DMS79 treated with DMSO at 0.1 percent for 48 hours (cell line): Measurements from ENCODE around the gene COX5B.
A peak's percentile ranks its signal among the peaks of the same experiment; 100 is the strongest.
"Not testable (repeated sequence)": the region's sequence is repeated elsewhere in the genome, so short reads cannot be mapped to it uniquely, and the experiment has no call there.

ENCODE experiments used
- DNase-seq: peaks from one replicate; lab custom pipeline; 2025; lab: John Stamatoyannopoulos, UW

COX5B gene

DNA sequence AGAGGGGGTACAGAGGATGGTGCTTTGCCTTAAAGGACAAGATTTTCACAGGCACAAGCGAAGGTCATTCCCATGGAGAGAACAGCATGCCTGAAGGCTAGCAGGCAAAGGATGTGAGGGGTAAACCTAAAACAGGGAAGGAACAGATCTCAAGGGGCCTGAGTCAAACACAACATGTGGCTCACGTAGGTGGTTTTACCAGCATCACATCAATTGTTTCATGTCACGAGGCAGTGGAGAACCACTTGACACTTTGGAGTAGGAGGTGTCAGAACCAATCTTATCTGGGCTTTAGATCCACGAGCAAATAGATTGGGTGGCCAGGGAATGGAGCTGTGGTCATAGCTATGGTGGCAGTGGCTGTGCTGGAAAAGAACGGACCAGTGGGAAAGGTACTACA is 8.4 kb downstream of the COX5B start:
- DNase-seq = no peak

DNA sequence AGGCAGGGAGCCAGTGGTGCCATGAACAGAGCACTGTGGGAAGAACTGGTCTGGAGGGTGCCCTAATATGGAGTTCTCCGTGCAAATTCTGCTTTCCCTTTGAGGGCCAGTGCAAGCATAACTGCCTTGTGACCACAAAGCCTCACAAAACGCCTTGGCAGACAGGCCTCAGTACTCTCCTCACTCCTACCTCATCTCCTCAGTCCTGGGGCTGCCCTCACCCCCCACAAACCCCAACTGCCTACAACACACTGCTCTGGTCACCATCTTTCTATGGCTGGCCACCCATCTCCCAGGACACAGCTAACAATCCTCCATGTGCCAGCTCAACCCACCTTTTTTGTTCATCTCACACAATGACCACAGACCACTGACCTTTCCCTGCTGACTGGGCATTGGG is 8.9 kb downstream of the COX5B start:
- DNase-seq = no peak

DNA sequence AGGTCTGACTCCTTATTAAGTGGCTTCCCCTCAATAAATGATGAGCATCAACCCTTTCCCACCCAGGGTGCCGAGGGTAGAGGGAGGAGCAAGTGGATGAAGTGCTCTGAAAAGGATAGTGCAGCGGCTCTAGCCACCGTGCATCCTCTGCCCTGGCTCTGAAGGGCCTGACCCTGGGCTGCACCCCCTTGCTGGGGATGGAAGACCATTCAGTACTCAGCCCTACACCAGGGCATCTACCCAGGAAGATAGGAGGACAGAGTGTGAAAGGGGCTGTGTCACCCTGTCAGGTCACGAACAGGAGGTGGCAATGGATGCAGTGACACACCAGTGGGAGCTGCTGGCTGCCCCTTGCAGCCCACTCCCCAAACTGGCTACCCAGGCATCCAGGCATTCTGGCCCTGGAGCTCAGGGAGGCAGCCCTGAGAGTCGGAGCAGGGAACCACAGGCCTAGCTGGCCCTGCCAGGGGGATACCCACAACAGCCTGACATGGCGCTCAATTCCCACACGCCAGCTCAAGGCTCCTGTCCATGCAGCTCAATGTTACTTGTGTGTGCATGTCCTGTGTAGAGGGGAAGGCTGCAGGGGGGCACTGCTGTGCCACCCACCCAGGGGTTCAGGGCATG is 10.4 kb downstream of the COX5B start:
- no peak for DNase-seq

- DNase-seq = no peak
Observed at GRCh38 chr2:97656905-97657587, 11.2 kb downstream of the COX5B start.

GRCh38 chr2:97657986-97658690 is 12.3 kb downstream of the COX5B start:
- DNase-seq = no peak

- no peak for DNase-seq
Observed at GRCh38 chr2:97658691-97659157, 12.9 kb downstream of the COX5B start.

DNA sequence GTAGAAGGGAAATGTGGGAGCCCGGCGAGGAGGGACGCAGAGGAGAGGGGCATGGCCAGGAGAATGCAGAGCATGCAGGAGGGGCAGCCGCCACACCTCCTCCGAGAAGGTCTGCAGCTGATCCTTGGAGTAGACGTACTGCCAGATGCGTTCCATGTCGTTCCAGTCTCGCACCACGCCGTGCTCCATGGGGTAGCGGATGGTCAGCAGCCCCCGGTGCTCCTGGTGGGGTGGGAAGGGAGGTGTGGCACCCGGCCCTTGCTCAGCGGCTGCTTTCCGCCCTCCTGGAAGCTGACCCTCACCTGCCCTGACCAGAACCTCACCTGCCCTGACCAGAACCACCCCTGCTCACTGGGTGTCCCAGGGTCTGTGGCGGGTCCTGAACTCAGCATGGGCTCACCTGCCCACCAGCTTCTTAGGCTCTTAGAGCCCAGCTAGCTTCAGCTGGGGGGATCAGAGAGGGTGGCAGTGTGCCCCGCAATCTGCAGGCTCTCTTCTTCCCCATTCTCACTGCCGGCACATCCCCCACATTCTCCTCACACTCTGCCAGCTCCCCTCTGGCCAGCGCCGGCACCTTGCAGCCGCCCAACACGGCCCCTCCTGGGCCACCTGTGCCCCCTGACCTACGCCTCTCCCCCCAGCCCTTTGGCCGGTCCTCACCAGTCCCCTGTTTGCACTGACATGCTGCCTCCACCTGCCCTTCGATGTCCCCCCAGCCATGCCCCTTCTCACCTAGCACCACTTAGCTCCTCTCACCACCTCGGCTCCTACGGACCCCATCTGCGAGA is 13.6 kb downstream of the COX5B start:
- DNase-seq = no peak

DNA sequence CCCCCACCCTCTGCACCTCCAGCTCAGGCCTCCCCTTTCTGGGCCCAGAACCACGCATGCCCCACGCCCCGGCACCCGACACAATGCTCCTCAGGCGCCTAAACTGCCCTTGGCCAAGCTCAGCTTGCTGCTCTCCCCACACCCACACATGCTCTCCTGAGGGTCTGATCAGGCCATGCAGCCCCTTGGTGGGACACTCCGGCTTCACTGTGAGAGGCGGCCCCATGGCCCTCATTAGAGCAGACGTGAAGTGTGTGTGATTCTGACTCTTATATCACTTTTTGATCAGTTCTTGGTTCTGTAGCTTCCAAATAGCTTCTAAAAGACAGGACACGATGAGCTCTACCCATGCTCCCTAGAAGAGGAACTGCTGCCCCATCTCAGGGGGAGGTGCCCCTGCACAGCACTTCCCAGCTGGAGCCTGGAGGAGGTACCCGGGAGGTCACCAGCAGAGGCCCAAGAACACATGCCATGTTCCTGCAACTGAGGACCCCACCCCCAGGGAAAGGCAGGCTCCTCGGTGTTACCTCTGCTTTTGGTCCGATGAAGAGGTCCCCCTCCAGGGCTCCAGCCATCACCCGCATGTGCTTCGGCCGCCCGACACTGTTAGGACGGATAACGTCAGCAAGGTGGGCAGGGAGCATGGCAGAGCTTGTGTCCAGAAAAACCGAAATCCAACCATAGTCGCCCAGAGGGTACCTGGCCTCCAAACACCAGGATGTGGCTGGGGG is 14.3 kb downstream of the COX5B start:
- no peak for DNase-seq

- no peak for DNase-seq
Observed at GRCh38 chr2:97660775-97661389, 15.0 kb downstream of the COX5B start.

GRCh38 chr2:97661927-97662326 is 16.1 kb downstream of the COX5B start:
- DNase-seq = no peak

DNA sequence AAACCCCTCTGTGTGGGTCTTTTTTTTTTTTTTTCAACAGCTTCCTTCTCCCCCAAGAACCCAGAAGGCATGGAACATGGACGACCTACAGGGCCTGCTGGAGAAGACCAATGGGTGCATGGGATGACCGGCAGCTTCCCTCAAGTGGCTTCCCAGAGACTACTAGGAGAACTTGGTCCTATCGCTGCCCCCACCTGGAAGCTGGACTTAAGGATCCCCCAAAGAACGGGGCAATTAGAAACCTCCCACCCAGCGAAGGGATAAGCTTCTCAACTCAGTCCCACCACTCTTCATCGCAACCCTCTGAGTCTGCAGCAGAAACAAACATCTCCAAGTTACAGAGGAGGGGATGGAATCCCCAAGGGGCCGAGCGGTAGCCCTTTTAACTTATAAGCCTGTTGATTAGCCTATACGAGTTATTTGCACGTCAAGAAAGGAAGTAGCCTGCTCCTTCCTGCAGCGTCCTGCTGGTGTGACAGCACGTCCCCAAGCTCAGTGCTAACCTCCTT is 16.6 kb downstream of the COX5B start:
- no peak for DNase-seq

DNA sequence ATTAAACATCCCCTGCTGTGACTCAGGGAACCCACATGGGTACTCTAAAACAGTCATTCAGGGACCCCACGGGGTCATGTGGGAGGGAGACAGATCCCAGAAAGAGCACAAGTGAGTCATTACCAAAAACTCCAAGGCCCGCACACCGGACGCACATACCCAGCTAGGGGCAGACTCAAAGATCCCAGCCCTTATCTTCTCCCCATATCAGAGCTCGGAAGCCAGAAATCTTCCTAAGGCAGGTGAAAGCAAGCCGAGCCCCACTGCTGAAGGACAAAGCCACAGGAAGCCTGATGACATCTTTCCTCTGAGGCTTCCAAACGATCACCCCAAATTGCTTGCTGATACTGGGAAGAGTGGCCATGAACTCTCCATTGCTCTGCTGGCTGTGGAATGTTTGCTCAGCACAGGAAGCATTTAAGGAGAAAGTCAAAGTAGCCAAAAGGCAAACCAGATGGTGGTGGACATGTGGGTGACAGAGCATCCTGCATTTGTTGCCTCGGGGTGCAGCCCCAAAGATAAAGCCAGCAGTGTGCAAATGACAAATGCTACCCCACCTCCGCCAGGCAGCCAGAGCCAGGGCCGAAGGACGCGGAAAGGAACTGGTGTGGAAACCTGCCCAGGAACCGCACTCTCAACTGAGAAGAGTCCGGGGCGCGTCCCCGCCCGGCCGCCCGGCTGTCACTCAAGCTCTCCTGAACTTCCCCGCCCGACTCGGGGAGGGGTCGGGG is 17.2 kb downstream of the COX5B start:
- peak; percentile 44 for DNase-seq

GRCh38 chr2:97663626-97663961 is 17.7 kb downstream of the COX5B start:
- DNase-seq = no peak

GRCh38 chr2:97663962-97664635 is 18.2 kb downstream of the COX5B start, which contains the start of gene ACTR1B:
ACTR1B (minus strand) TSS chr2:97664044; CDS start chr2:97663890, 154 bp downstream.
- DNase-seq = peak; percentile 100

GRCh38 chr2:97664636-97664970 is 18.7 kb downstream of the COX5B start:
- DNase-seq = peak; percentile 63

DNA sequence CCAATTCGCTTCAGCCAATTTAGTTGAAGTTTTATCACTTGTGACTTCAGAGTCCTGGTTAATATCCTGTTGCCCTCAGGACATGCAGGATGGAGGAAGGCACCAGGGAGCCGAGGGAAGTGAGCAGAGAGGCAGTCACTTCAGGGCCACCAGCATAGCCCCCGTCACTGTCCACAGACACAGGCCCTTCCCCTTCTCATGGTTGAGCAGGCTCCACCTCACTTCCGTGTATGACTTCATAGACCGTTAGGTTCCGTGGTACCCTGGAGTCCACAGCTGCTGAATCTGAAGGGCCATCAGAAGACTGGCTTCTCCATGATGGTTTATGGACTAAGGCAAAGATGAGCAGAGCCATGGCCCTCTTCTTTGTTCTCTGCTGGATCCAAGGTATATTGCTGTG is 23.6 kb downstream of the COX5B start, which contains the start of gene C2orf92:
TSS of gene C2orf92 (plus strand) at position 266 of the 400 bp plus-strand sequence. CDS start at position 342, 76 bp downstream.
- DNase-seq = no peak

DNA sequence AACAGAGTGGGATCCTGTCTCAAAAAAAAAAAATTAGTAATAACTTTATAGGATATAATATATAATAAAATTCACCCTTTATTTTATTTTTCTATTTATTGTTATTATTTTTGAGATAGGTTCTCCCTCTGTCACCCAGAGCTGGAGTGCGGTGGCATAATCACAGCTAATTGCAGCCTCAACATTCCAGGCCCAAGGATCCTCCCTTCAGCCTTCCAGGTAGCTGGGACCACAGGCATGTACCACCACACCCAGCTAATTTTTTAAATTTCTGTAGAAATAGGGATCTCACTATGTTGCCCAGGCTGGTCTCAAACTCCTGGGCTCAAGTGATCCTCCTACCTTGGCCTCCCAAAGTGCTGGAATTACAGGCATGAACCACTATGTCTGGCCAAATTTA is 24.6 kb downstream of the COX5B start:
- DNase-seq = no peak

DNA sequence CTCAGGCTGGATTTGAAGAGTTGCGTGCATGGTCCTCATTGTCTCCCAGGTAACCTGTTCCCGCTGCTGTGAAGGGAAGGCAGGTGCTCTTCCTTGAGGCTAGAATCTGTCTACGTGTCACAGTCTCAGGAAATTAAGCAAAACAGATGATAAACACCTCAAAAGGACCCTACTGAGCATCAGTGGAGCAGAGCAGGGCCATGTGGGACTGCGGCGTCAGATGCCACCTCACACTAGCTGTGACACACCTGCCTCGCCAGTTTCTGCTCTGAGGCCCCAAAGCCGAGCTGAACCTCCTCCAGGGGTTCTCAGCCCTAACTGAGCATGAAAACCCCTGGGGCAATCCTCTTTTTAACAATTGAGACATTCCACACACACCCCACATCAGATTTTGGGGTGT is 25.7 kb downstream of the COX5B start:
- no peak for DNase-seq

DNA sequence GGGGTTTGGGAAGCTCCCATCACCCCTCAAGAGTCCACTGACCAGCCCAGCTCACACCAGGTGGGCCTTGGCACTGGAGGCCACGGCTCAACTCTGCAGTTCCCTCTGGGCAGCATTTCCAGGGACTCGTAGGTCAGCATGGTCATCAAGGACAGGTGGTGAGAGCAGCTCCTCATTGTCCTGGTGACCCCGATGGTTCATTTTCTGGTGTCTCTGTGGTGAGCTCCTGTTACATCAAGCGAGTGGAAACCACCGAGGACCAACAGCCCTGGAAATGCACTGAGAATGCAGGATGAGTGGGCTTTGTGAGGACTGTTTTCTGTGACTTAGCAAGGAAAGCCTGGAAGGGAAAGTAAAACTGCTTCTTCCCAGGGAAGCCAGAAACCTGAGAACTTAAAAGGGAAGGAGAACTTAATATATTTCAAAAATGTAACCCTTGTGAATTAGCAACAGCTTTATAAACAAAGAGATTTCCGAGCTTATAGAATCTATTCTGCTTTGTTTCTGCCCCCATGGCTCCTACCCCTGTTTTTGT is 26.8 kb downstream of the COX5B start:
- DNase-seq = not testable (repeated sequence)
